ENCODE data around the gene FMNL2.

Gene FMNL2

DNA sequence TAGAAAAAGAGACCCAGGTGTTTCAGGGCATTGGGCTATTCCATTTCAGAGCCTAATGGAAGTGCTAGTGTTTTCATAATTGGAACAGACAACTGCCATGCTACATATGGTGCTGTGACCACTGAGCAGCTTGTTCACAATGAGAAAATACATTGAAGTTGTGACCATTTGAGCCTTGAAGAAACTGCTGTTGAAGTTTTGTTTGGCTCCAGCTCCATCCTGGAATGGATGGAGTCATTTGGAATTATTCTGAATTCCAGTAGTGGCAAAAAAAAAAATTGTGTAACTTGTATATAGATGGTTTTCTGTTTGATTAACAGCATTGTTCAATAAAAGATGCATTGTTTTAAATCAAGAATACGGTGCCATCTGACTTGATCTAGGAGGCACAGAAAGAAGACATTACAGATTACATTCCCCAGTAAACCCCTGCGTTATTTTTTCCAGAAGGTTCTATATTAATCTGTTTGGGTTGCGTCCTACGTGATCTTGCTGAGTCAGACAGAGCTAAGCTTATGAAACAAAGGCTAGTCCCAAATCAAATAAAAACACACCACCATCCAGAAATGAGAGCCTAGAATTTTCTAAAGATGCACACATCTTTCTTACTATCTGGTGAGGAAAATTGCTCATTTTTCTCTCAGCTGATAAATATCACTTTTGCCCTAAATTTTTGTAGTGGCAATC is 19.2 kb downstream of the FMNL2 start:
- in situ Hi-C loops (cut with HindIII; ENCODE audit: low sequenced_read_pairs): loop anchor here (5.0 kb wide), 1 partner anchor 53 kb away; no protein-coding TSS in a partner anchor
- H3K4me3 ChIP-seq (ENCODE audit: low read depth, low read length): no peak overlapping the region
- no peak for DNase-seq (ENCODE audit: low read depth)
- no peak for TF ChIP-seq CTCF (IDR thresholded peaks at IDR 0.05; ENCODE audit: low read depth, low read length, missing control alignments)

GRCh38 chr2:152354909-152355308 is 19.9 kb downstream of the FMNL2 start:
- TF ChIP-seq CTCF (IDR thresholded peaks at IDR 0.05; ENCODE audit: low read depth, low read length, missing control alignments): no peak
- DNase-seq (ENCODE audit: low read depth): no peak
- in situ Hi-C loops (cut with HindIII; ENCODE audit: low sequenced_read_pairs): loop anchor here (5.0 kb wide), 1 partner anchor 52 kb away; no protein-coding TSS in a partner anchor
- H3K4me3 ChIP-seq (ENCODE audit: low read depth, low read length): no peak overlapping the region

DNA sequence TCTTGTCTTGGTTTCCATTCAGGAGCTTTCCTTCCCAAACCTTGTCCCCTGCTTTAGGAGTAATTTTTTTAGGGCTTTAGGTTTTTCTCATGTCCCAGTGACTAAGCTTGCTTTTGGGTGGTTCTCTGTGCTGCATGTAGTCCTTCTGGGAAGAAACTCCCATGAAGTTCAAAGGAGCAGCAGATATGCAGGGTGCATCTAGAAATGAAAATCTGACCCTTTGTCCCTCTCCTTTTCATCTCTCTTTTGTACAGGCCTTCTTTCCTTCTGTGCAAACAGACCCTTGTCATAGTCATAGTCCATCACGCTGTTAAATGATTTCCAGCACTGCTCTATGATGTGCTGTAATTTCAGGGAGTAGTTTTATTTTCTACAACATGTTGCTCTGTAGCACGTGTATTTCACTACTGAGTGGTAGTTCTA is 20.4 kb downstream of the FMNL2 start:
- DNase-seq (ENCODE audit: low read depth): no peak
- H3K4me3 ChIP-seq (ENCODE audit: low read depth, low read length): no peak overlapping the region
- in situ Hi-C loops (cut with HindIII; ENCODE audit: low sequenced_read_pairs): no loop called here
- no peak for TF ChIP-seq CTCF (IDR thresholded peaks at IDR 0.05; ENCODE audit: low read depth, low read length, missing control alignments)

DNA sequence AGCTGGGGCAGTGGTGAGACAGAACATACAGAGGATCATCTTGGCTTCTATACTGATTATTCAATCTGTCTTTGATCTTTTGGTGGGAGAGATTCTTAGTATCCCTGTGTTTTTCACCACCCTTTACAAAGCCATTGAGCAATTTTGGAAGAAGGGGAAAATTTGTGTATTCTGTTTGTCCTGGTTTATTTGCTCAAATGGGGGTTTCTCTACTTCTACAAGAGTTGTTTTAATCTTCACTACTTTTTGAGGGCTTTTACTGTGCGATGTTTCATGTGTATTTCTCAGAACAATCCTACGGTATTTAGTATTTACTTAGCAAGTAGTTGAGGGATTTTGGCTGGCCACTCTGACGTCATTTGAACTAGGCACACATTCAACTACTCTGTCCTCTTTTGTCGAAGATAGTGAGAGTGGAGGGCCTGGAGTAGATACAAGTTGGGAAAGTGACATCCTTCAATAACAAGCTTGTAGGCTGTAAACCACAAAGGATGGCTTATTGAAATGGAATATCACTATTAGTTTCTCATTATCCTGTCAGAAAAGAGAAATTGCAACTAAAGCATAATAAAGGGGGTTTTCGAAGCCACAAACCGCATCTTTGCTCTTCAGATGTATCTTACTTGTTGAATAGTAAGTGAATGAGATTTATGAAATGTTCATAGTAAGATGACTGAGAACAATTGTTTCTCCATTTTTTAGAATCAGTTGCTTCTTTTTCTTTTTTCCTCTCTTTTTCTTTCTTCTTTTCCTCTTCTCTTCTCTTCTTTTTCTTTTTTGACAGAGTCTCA is 24.8 kb downstream of the FMNL2 start:
- in situ Hi-C loops (cut with HindIII; ENCODE audit: low sequenced_read_pairs): no loop called here
- no peak for TF ChIP-seq CTCF (IDR thresholded peaks at IDR 0.05; ENCODE audit: low read depth, low read length, missing control alignments)
- no peak for DNase-seq (ENCODE audit: low read depth)
- no peak overlapping the region for H3K4me3 ChIP-seq (ENCODE audit: low read depth, low read length)

- no peak overlapping the region for H3K4me3 ChIP-seq (ENCODE audit: low read depth, low read length)
- DNase-seq (ENCODE audit: low read depth): no peak
- no peak for TF ChIP-seq CTCF (IDR thresholded peaks at IDR 0.05; ENCODE audit: low read depth, low read length, missing control alignments)
- in situ Hi-C loops (cut with HindIII; ENCODE audit: low sequenced_read_pairs): no loop called here
Observed at GRCh38 chr2:152363936-152364335, 29.0 kb downstream of the FMNL2 start.

GRCh38 chr2:152367547-152368390 is 32.8 kb downstream of the FMNL2 start:
- no peak overlapping the region for H3K4me3 ChIP-seq (ENCODE audit: low read depth, low read length)
- no peak for DNase-seq (ENCODE audit: low read depth)
- no peak for TF ChIP-seq CTCF (IDR thresholded peaks at IDR 0.05; ENCODE audit: low read depth, low read length, missing control alignments)
- in situ Hi-C loops (cut with HindIII; ENCODE audit: low sequenced_read_pairs): no loop called here
